ENCODE results near the gene EEF1G.

GRCh38 chr11:62556875-62557631 is 16.6 kb downstream of the EEF1G start:
- no peak for TF ChIP-seq CTCF (conservative IDR thresholded peaks at IDR 0.05)
- TF ChIP-seq EZH2 (IDR thresholded peaks at IDR 0.05; ENCODE audit: low read depth): no peak
